A673 (cell line): ENCODE data around the gene NUP42. TPM values are rescaled to one million over a fixed set of nuclear protein-coding genes. Genes with fewer than 3 reads are reported as not detected.
A peak's percentile ranks its signal among the peaks of the same experiment; 100 is the strongest.

Experiments
- BruUV-seq: library from RNA; stranded (reverse); fragments of 400-500 nt; replicated peaks from 2 replicates; lab custom pipeline; 2021; lab: Mats Ljungman, UMichigan
- CTCF ChIA-PET: fragments of 300-600 bp; sonication (Branson Sonifier 250); formaldehyde crosslinking; loops from one replicate; lab custom pipeline; 2022; ENCODE audit warnings: antibody characterized with exemption; lab: Charles Lee
- POLR2A ChIA-PET: fragments of 300-600 bp; sonication (Branson Sonifier 250); formaldehyde crosslinking; loops from one replicate; lab custom pipeline; 2022; ENCODE audit warnings: antibody characterized with exemption; ENCODE audit not compliant: low non-redundant PET; lab: Charles Lee
- DNase-seq: peaks from one replicate; pipeline ENCODE4 v3.0.0-alpha.2; 2015; ENCODE audit warnings: low spot score
- H3K27ac ChIP-seq: fragments of 200-600 bp; sonication (generic); 2 replicates; pipeline ENCODE4 v1.5.1; 2016; ENCODE audit warnings: mixed run types, low read depth, mild to moderate bottlenecking, mixed read lengths, antibody characterized with exemption, low read length; ENCODE audit not compliant: poor library complexity, severe bottlenecking
- H3K27me3 ChIP-seq: fragments of 200-600 bp; sonication (generic); replicated peaks from 2 replicates; pipeline ENCODE4 v1.6.1; 2017; ENCODE audit warnings: mixed run types, low read depth, mild to moderate bottlenecking, mixed read lengths, antibody characterized with exemption, low read length; ENCODE audit not compliant: insufficient read depth, poor library complexity
- H3K36me3 ChIP-seq: fragments of 200-600 bp; sonication (generic); 2 replicates; pipeline ENCODE4 v1.6.1; 2016; ENCODE audit warnings: mixed run types, mild to moderate bottlenecking, mixed read lengths, antibody characterized with exemption, low read length; ENCODE audit not compliant: insufficient read depth, poor library complexity, severe bottlenecking
- H3K4me1 ChIP-seq: fragments of 200-600 bp; sonication (generic); 2 replicates; pipeline ENCODE4 v1.6.1; 2017; ENCODE audit warnings: mixed run types, mild to moderate bottlenecking, mixed read lengths, antibody characterized with exemption, low read length; ENCODE audit not compliant: insufficient read depth, poor library complexity, severe bottlenecking
- H3K4me3 ChIP-seq: fragments of 200-600 bp; sonication (generic); 2 replicates; pipeline ENCODE4 v1.5.1; 2016; ENCODE audit warnings: low read depth, mixed run types, mild to moderate bottlenecking, mixed read lengths, low read length; ENCODE audit not compliant: poor library complexity, severe bottlenecking
- H3K9me3 ChIP-seq: fragments of 200-600 bp; sonication (generic); 2 replicates; pipeline ENCODE4 v1.6.1; 2016; ENCODE audit warnings: mixed run types, low read depth, mild to moderate bottlenecking, mixed read lengths, antibody characterized with exemption, low read length; ENCODE audit not compliant: poor library complexity, severe bottlenecking
- EZH2 ChIP-seq: fragments of 200-600 bp; sonication (generic); IDR thresholded peaks from 2 replicates; pipeline ENCODE4 v1.6.1; 2017; ENCODE audit warnings: borderline replicate concordance, low read depth, mild to moderate bottlenecking, mixed read lengths, antibody characterized with exemption, low read length; ENCODE audit not compliant: poor library complexity, severe bottlenecking
- intact Hi-C: fragments of 100-400 bp; cut with micrococcal nuclease; formaldehyde crosslinking; loops from one replicate; pipeline ENCODE4 v1.10.0; 2022; ENCODE audit not compliant: unreplicated experiment
- total RNA-seq: library from RNA; stranded (reverse); gene quantifications from 2 replicates; pipeline ENCODE4 v1.2.3, GENCODE V29; 2021
- TF ChIP-seq, protein P1 (sequence below): fragments of 300-800, 200-600 bp; sonication (generic); conservative IDR thresholded peaks from 2 replicates; pipeline ENCODE4 v1.5.1; 2017; ENCODE audit warnings: low read depth, mild to moderate bottlenecking, antibody characterized with exemption, low read length, moderate library complexity, mixed read lengths

NUP42 gene
- total RNA-seq, 1 experiment from 2014 or later: 38.2 TPM

DNA sequence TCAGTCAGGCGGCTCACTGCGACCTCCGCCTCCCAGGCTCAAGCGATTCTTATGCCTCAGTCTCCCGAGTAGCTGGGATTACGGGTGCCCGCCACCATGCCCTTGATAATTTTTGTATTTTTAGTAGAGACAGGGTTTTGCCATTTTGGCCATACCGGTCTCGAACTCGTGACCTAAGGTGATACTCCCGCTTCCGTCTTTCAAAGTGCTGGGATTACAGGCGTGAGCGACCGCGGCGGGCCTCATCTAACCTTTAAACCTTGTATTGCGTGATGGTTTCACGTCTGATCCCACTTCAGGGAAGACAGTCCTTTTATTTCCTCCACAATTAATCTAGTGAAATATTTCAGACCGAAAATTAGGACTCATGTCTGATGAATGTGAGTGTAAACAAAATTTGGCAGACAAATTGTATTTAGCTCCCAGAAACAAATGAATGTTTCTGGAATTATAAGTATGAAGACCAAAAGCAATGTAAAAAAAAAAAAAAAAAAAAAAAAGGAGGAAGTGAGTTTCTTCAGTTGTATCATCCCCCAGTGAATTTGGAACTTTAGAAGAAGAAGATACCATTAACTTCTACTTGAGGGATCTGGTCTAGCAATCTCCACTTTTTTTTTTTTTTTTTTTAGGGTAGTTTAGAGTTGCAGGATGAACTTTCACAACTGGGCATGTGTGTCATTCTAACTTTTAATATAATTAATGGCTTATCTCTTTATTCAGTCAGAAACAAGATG is 1.6 kb downstream of the NUP42 start:
- Histone ChIP-seq H3K4me1 (peaks cover 27% of the 10 kb centered on the region), H3K27me3 (no peaks in the 10 kb centered on the region), H3K36me3 (peaks cover 33% of the 10 kb centered on the region), H3K9me3 (no peaks in the 10 kb centered on the region), H3K27ac (peak overlapping the region; percentile 90), H3K4me3 (peak overlapping the region; percentile 83)
- intact Hi-C loops: loop anchor here (2.0 kb wide), 1 partner anchor 79 kb away; the partner anchor contains the start of gene KLHL7
- CTCF ChIA-PET: no interaction called here
- BruUV-seq: no TSS peak
- DNase-seq: no peak
- no peak for TF ChIP-seq EZH2
- TF ChIP-seq, protein P1, sequence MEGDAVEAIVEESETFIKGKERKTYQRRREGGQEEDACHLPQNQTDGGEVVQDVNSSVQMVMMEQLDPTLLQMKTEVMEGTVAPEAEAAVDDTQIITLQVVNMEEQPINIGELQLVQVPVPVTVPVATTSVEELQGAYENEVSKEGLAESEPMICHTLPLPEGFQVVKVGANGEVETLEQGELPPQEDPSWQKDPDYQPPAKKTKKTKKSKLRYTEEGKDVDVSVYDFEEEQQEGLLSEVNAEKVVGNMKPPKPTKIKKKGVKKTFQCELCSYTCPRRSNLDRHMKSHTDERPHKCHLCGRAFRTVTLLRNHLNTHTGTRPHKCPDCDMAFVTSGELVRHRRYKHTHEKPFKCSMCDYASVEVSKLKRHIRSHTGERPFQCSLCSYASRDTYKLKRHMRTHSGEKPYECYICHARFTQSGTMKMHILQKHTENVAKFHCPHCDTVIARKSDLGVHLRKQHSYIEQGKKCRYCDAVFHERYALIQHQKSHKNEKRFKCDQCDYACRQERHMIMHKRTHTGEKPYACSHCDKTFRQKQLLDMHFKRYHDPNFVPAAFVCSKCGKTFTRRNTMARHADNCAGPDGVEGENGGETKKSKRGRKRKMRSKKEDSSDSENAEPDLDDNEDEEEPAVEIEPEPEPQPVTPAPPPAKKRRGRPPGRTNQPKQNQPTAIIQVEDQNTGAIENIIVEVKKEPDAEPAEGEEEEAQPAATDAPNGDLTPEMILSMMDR: no peak
- POLR2A ChIA-PET: no interaction called here

DNA sequence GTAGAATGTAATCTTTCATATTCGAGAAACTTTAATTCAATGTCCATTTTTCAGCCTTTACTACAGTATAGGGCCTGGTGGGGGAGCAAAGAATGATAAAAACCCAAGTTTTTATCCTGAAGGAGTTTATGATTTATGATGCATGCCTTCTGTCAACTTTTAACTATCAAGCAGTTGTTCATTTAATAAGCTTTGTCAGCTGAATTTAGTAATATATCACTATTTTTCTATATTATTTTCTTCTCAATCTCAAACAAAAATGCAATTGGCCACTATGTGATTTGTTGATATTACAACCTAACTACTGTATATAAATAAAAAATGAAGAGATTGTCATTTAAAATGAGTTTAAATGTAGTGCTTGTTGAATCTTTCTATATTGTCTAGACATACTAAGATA is 2.4 kb downstream of the NUP42 start:
- CTCF ChIA-PET: interaction anchor here (1.3 kb wide), 2 partner anchors 87 to 89 kb away, joined by 3 to 6 read pairs; no protein-coding TSS in a partner anchor
- BruUV-seq: no TSS peak
- H3K27me3 ChIP-seq: no peaks in the 10 kb centered on the region
- H3K36me3 ChIP-seq: peaks cover 41% of the 10 kb centered on the region
- intact Hi-C loops: no loop called here
- POLR2A ChIA-PET: no interaction called here
- H3K4me3 ChIP-seq: no peak overlapping the region
- no peaks in the 10 kb centered on the region for H3K9me3 ChIP-seq
- TF ChIP-seq, protein P1: no peak
- TF ChIP-seq EZH2: no peak
- H3K4me1 ChIP-seq: peaks cover 27% of the 10 kb centered on the region
- no peak overlapping the region for H3K27ac ChIP-seq
- DNase-seq: no peak

DNA sequence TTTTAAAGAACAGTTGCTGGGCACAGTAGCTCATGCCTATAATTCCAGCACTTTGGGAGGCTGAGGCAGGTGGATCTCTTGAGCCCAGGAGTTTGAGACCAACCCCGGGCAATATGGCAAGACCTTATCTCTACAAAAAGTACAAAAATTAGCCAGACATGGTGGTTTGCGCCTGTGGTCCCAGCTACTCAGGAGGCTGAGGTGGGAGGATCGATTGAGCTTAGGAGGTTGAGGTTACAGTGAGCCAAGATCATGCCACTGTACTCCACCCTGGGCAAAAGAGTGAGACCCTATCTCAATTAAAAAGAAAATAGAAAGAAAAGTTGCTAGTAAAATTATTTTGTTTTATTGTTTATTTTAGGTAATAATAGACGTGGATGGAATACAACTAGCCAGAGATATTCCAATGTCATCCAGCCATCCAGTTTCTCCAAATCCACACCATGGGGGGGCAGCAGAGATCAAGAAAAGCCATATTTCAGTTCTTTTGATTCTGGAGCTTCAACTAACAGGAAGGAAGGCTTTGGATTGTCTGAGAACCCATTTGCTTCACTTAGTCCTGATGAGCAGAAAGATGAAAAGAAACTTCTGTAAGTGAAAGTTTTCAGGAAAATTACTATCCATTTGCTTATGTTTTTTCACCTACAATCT is 3.0 kb downstream of the NUP42 start:
- Histone ChIP-seq H3K9me3 (no peaks in the 10 kb centered on the region), H3K4me3 (no peak overlapping the region), H3K4me1 (peaks cover 27% of the 10 kb centered on the region), H3K27me3 (no peaks in the 10 kb centered on the region), H3K27ac (no peak overlapping the region), H3K36me3 (peaks cover 43% of the 10 kb centered on the region)
- DNase-seq: peak; percentile 74
- intact Hi-C loops: no loop called here
- no TSS peak for BruUV-seq
- POLR2A ChIA-PET: no interaction called here
- no peak for TF ChIP-seq EZH2
- TF ChIP-seq, protein P1: peak; percentile 63
- CTCF ChIA-PET: interaction anchor here (0.6 to 1.3 kb wide), 3 partner anchors 77 to 88 kb away, joined by 3 to 6 read pairs (median 3); no protein-coding TSS in a partner anchor
